CD4-positive, alpha-beta T cell treated with Interleukin-12 subunit alpha and Interleukin-12 subunit beta, for 1 hour (primary cell): ENCODE measurements around the gene MTTP.

Experiments
- DNase-seq: peaks from one replicate; pipeline ENCODE4 v3.0.0-alpha.2; 2020

MTTP gene

GRCh38 chr4:99670409-99671073, 95.9 kb downstream of the MTTP start:
- no peak for DNase-seq
